NCI-H526 treated with DMSO at 0.1 percent for 48 hours (cell line): Measurements from ENCODE around the gene ATRIP.
"Not testable (repeated sequence)": the region's sequence is repeated elsewhere in the genome, so short reads cannot be mapped to it uniquely, and the experiment has no call there.

Source experiments
- DNase-seq: peaks from one replicate; lab custom pipeline; 2025; lab: John Stamatoyannopoulos, UW

Gene ATRIP

DNA sequence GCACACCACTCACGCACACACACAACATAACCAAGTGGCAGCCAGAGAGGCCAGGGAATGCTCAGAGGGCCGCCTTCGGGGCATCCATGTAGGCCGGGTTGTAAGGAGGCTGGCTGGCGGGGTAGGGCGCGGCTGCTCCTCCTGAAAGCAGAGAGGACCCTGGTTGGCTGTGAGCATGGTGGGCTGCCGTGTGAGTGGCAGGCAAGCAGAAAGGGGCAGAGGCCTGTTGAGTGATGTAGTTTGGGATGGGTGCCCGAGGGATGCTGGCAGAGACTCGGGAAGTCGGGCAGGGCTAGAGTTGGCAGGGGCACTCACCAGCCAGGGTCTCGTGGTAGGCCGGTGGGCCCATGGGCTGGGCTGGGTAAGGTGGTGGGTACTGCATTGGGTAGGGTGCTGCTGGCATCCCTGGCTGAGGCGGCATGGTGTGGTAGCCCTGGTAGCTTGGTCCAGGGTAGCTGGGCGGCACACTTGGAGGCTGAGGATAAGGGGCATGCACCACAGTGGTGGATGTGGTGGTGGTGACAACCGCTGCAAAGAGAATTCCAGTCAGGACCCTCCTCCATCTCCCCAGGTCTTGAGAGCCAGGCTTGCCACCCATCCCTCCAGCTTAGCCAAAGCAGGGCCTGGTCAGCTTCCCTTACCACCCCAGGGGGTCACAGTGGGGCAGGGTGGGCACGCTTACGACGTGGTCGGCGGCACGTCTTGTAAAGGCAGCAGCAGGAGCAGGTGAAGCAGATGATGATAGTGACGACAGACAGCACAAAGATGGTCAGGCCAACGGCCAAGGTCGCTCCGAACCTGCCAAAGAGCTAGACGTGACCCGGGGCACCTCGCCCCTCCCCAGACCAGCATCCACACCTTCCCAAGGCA lies 22.7 kb downstream of the ATRIP start:
- DNase-seq = no peak

DNA sequence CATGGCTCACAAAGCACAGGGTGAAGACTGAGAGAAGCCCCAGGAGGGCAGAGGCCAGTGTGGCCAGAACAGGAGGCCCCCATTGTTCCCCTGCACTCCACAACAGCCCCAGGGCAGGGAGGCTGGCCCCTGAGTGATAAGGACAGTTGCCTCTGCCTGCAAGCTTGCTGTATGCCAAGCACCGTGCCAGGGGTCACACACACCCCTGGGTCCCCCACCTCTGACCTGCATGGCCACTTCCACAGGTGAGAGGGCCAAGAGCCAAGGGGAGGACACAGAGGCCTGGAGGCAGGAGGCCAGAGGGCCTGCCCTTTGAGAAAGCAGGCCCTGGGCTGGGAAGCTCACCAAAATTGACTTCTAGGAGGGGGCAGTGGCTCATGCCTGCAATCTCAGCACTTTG lies 23.7 kb downstream of the ATRIP start:
- no peak for DNase-seq

DNA sequence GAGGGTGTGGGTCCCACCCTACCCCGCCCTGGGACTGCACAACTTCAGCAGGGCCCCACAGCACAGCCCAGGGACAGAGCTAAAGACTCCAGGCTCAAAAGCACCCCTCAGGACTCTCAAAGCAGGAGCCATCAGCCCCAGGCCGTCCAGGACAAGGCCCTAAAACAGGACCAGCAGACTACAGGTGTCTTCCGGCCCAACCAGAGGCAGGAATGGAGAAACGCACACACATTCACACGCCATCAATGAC lies 26.1 kb downstream of the ATRIP start:
- DNase-seq = no peak

DNA sequence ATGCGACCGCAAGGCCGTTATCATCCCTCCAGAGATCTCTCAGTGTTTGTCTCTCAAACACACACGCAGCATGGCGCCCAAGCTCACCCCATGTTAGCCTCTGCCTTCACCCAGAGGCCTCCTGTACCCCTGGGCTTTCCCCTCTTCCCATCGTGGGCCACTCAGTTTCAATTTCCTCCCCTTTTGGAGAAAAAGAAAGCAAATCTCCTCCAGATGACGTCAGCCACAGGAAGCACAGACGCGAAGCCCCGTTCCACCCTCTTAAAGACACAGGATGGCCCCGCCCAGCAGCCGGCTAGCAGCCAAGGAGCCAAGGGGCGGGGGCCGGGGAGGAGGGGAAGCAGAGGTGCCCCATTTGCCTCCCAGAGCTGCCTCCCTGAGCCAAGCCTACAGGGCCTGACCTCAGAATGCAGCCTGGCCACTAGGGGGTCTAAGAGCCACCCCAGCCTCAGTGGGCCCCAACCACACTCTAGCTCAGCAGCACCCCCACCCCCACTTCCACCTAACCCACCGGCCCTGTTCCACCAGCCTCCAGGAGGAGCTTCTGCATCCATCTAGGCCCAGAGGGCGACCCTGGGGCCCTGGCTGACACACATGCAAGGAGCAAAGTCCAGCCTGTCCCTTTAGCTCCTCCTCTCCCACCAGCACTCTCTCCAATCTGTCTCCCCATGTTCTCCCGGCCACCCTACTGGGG lies 26.5 kb downstream of the ATRIP start:
- DNase-seq = no peak

DNA sequence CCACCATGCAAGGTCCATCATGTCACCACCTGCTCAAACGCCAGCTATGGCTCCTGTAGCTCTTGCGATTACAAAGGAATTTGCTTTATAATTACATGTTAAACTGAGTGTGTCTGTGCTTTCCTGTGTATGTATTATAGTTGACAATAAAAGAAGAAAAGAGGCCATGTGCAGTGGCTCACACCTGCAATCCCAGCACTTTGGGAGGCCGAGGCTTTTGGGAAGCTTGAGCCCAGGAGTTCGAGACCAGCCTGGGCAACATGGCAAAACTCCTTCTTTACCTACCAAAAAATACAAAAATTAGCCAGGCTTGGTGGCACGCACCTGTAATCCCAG lies 27.0 kb downstream of the ATRIP start:
- no peak for DNase-seq

DNA sequence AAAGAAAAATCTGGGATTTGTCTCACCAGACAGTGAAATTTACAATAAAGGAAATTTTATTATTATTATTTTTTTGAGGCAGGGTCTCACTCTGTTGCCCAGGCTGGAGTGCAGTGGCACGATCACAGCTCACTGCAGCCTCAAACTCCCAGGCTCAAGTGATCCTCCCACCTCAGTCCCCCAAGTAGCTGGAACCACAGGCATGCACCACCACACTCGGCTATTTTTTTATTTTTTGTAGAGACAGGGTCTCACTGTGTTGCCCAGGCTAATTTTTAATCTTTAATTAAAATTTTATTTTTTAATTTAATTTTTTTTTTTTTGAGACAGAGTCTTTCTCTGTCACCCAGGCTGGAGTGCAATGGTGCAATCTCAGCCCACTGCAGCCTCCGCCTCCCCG lies 27.5 kb downstream of the ATRIP start:
- DNase-seq = not testable (repeated sequence)

DNA sequence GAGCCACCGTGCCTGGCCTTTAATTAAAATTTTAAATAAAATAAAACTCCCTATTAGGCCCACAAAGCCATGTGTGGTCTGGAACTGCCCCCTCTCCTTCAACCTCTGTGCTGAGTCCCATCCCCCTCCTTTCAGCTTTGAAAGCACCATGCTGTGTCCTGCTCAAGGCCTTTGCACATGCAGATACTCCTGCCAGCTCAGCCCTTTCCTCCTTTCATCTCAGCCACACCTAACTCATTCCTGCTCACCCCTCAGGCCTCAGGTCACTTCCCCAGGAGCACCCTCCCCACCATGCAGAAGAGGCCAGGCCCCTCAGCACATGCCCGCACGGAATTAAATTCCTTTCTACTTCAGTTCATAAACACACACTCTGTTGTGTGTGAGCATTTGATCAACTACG lies 28.1 kb downstream of the ATRIP start:
- no peak for DNase-seq

DNA sequence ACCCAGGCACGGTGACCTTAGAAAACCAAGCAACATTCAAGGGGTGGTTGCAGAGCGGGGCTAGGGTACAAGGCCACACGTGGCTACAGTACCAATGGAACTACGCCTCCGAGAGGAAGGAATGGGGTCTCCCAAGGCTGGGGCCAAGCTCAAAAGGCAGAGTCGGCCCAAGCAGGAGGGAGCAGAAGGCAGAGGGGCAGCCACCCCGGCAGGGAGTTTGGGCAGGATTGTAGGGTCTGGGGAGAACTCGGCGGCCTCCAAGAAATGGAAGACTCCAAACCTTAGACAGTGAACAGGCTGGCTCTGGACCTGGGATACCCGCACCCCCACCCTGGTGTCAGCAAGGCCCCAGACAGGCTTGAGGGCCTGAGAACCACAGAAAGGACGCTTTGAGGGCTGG lies 28.7 kb downstream of the ATRIP start:
- DNase-seq = no peak

DNA sequence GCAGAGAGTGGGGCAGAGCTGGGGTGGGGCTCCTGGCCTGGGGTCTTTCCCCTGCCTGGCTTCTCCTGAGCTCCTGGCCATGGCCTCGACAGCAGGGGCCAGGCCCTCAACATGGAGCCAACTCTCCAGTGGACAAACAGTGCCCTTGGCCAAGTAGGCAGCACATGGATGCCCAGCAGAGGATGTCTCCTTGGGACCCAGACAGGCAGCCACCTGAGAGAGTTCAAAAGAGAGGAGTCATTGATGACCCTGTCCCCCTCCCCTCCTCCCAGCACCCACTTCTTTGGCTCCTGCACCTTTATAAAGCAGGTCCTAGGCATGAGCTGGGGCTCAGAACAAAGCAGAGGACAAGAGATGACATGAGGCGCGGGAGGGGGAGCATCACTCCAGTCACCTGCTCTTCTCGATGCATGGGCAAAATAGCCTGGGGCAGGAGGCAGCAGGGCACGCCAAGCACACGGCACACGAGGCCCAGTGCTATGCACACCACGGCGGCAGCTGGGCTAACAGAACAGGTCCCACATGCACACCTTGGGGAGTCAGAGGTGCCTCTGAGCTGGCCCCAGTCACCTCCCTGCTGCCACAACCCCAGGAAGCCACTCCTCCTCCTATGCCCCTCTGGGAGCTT lies 30.0 kb downstream of the ATRIP start:
- DNase-seq = no peak

DNA sequence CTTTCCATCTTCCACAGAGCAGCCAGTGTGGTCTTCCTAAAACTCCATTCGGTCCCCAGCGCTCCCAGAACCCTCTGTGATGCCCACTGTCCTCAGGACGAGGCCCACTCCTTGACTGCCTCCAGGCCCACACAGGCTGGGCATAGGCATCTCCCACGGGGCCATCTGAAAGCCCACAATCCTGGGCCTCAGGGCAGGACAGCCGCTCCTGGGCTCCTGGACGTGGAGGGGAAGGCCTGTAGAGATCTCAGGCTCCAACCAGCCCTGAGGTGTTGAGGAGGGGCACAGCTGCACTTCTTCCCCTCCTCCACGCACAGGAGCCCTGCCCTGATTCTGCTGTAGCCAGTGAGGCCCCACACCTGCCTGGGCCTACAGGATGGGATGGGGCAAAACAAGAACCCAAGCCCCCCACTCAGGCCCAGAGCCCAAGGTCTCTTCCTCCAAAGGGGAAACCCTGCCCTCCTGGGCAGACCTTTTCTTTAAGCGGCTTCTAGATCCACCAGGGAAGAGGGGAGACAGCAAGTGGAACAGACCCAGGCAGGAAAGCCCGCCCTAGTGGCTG lies 31.5 kb downstream of the ATRIP start:
- DNase-seq = no peak

DNA sequence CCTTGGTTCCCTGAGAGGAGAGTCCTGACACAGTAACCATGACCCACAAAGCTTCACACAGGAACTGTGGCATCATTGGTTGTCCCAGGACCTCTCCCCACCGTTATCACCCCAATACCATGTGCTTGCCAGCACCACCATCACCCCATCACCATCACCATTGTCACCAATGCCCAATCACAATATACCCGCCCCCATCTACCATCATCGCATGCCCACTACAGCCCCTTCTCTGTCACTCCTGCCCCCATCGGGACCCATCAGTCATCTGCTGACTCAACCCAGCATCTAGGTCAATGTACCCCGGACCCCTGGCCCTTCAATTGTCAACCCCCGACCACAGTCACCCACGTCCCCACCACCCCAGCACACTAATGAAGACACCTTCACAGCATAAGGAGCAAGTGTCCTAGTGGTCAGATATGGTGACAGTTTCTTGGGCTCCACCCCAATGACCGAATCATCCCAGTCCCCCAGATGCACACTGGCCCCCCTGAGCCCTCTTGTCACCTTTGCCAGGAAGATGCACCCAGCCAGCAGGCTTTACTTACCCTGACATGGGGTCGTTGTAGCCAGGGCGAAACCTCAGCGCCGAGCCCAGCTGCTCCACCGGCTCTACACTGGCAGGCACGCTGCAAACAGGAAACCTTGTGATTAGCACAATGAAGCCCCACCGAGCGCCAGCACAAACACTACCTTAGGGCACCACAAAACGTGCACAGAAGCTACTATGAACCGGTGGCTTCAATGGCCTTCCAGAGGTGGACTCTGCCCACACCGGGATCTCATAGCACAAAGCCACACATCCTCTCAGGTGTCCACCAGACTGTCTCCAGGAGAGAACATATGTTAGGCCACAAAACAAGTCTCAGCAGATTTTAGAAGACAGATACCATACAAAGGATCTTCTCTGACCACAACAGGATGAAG lies 32.4 kb downstream of the ATRIP start:
- DNase-seq = no peak

DNA sequence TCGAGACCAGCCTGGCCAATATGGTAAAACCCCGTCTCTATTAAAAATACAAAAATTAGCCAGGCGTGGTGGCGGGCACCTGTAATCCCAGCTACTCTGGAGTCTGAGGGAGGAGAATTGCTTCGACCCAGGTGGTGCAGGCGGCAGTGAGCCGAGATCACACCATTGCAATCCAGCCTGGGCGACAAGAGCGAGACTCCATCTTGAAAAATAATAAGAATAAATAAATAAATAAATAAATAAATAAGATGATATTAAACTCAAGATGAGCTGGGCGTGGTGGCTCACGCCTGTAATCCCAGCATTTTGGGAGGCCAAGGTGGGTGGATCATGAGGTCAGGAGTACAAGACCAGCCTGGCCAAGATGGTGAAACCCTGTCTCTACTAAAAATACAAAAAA lies 34.4 kb downstream of the ATRIP start:
- DNase-seq = not testable (repeated sequence)

DNA sequence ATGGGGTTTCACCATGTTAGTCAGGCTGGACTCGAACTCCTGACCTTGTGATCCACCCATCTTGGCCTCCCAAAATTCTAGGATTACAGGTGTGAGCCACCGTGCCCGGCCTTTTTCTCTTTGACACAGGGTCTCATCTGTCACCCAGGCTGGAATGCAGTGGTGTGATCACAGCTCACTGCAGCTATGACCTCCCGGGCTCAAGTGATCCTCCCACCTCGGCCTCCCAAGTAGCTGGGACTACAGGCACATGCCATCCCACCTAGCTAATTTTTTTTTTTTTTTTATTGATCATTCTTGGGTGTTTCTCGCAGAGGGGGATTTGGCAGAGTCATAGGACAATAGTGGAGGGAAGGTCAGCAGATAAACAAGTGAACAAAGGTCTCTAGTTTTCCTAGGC lies 36.3 kb downstream of the ATRIP start:
- DNase-seq = not testable (repeated sequence)

DNA sequence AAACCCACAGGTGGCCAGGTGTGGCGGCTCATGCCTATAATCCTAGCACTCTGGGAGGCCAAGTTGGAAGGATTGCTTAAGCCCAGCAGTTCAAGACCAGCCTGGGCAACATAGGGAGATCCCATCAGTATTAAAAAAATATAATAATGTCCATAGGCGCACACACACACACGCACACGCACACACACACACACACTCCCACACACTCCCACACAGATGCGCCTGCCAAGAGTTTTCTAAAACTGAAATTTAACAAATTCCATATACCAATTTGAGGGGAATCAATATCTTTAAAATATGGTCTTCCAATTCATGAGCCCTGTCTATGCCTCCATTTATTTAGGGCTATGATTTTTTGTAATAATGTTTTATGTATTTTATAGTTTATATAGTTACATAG lies 40.4 kb downstream of the ATRIP start:
- DNase-seq = no peak

DNA sequence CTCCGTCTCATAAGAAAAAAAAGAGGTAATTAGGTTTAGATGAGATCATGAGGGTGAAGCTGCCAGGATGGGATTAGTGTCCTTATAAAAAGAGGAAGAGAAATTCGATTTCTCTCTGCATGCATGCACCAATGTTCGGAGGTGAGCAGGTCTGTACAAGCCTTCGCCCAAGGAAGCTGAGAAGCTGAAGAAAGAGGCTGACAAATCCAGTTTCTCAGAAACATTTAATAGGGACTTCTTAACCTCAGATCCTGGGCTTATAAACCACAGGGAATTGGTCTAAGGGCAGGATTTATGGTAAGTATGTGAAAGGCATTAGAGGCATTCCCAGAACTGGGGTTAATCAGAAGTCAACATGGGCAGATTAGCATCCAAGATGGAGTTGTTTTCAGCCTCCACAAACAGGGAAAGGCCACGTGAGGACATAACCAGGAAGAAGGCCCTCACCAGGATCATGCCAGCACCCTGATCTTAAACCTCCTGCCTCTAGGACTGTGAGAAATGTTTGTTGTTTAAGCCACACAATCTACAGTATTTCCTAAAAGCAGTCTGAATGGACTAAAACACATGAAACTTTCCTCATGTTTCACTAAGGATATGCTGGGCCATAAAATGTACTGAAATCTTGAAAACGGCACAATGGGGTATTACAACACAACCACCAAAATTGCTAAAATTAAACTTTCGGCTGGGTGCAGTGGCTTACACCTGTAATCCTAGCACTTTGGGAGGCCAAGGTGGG lies 46.1 kb downstream of the ATRIP start:
- DNase-seq = no peak

DNA sequence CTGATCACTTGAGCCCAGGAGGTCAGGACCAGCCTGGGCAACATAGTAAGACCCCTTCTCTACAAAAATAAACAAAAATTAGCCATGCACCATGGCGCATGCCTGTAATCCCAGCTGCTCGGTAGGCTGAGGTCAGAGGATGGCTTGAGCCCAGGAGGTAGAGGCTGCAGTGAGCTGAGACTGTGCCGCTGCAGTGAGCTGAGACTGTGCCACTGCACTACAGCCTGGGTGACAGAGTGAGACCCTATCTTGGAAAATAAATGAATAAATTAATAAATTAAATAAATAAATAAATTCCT lies 46.6 kb downstream of the ATRIP start:
- no peak for DNase-seq

DNA sequence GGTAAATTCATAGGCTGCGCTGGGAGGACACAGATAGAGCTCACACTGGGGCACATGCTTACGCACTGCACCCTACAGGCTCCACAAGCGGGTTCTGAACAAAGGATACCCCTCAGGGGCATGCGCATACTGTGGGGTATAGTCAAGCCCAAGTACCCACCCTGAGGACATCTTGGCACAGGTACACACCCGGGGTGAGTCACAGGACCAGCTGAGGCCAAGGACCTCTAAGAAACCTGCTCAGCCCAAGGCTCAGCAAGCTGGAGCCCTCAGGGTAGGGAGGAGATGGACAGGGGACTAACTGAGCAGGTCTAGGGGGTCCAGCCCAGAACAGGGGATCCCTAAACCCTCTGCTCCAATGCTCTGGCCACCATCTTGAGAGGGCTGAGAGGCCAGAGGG lies 54.1 kb downstream of the ATRIP start:
- no peak for DNase-seq

DNA sequence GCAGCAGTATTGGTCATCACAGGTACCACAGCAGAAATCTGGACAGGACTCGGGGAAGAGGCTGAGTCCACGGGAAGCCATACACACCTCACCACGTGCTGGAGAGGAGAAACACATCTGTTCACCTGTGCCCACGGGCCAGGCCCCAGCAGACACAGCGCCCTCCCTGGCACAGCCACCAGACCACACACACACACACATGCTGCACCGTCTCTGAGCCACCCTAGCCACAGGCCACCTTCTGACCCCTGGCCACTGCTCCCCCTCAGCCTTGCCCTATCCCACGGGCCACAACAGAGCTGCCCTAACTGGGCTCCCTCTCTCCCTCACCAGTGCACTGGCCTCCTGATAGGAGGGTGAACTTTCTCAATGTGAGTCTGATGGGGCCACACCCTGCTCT lies 54.7 kb downstream of the ATRIP start:
- no peak for DNase-seq

DNA sequence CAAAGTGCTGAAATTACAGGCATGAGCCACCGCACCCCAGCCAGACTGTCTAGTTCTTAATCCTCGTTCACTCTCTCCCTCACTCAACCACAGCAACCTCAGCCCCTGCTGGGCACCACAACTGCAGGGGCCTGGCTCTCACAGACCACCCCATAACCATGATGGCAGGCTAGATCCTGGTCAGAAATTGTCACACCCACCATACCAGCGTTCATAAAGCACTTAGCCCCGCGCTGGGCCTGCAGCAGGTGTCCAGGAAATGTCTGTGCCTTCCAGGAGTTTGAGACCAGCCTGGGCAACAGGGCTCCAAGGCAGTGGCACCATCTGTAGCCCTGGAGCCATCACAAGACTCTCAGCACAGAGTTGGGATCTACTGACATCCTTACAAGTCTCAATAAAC lies 55.6 kb downstream of the ATRIP start:
- DNase-seq = no peak

DNA sequence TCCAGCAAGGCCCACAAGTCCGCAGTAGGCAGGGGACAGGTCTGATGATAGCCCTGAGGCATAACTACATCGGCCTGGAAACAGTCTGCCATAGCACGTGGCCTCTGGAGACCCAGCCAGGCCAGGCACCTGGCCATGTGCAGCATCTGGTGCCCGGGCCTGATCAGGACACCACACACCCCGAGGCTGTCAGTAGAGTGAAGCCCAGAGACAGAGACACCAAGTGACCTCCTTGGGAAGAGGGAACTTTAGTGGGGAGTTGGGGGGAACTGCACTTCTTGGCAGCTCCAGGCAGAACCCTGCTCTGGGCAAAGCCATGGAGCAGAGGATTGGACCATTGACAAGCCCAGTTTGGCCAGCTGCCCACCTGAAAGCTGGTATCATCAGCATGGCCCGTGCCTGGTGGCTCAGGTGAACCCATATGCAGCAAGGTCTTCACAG lies 56.2 kb downstream of the ATRIP start:
- no peak for DNase-seq

DNA sequence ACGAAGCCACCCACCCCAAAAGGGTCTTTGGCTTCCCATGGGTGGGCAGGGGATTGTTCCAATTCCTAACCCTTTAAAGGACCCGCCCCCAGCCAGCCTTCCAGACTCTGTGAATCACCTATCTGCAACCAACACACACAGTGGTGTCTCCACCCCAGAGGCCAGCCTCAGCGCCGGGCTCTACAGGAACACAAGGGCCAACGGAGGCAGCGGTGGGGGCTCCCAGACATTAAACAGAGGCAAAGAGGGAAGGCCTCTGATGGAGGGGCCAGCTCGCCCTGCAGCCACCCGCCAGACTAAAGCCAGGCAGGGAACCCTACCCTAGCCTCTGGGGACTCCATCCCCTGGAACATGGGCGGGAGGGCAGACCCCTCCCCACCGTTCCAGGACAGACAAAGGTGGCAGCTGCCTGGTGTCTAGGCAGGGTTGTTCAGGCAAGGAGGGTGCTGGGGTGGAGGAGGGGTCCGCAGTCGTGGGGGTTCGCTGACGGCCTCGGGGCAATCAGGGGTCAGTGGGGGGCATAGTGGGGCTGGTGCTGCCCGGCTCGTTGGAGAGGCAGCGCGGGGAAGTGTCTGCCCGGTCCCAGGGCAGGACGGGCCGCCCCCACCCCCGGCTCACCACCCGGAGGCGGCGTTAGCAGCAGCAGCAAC lies 57.0 kb downstream of the ATRIP start:
- no peak for DNase-seq
